IMR-90 (cell line): Measurements from ENCODE around the gene MAMLD1. TPM values are rescaled to one million over a fixed set of nuclear protein-coding genes. Genes with fewer than 3 reads are reported as not detected.

Source experiments
- ATAC-seq: fragments of 200-7000 bp; cut with Tn5 transposase; 2 replicates; pipeline ENCODE4 v1.9.1; 2020; ENCODE audit warnings: low read depth, mild to moderate bottlenecking, moderate library complexity
- BruUV-seq: library from RNA; stranded (reverse); fragments of 400-500 nt; replicated peaks from 2 replicates; lab custom pipeline; 2021; lab: Mats Ljungman, UMichigan
- CTCF ChIA-PET: fragments of 300-600 bp; formaldehyde crosslinking; extraction: SDS; loops from one replicate; lab custom pipeline; 2021; ENCODE audit warnings: antibody characterized with exemption; lab: Yijun Ruan, JAX
- POLR2A ChIA-PET: fragments of 300-600 bp; sonication (Branson Sonifier 250); formaldehyde crosslinking; loops from one replicate; lab custom pipeline; 2022; ENCODE audit warnings: antibody characterized with exemption; ENCODE audit not compliant: unreplicated experiment; lab: Charles Lee
- DNase-seq: peaks from one replicate; pipeline ENCODE4 v3.0.0; 2013
- H2AFZ ChIP-seq: replicated peaks from 2 replicates; pipeline ENCODE3; 2013; ENCODE audit warnings: low read length, mild to moderate bottlenecking; ENCODE audit not compliant: poor library complexity
- H2AK5ac ChIP-seq: 2 replicates; pipeline ENCODE4 v1.6.1; 2013; ENCODE audit warnings: low read depth, low read length, inconsistent platforms
- H2AK9ac ChIP-seq: replicated peaks from 2 replicates; pipeline ENCODE3; 2013; ENCODE audit warnings: mild to moderate bottlenecking, low read depth, low read length, moderate library complexity; ENCODE audit not compliant: poor library complexity
- H2BK120ac ChIP-seq: 2 replicates; pipeline ENCODE4 v1.6.1; 2013; ENCODE audit warnings: low read depth, low read length, inconsistent platforms
- H2BK15ac ChIP-seq: 3 replicates; pipeline ENCODE4 v1.6.1; 2013; ENCODE audit warnings: low read depth, low read length, inconsistent platforms
- H2BK20ac ChIP-seq: 2 replicates; pipeline ENCODE4 v1.6.1; 2013; ENCODE audit warnings: low read depth, mild to moderate bottlenecking, inconsistent platforms, low read length, moderate library complexity
- H2BK5ac ChIP-seq: 2 replicates; pipeline ENCODE4 v1.6.1; 2013; ENCODE audit warnings: mild to moderate bottlenecking, low read depth, low read length, inconsistent platforms; ENCODE audit not compliant: poor library complexity, severe bottlenecking
- H3K14ac ChIP-seq: replicated peaks from 2 replicates; pipeline ENCODE4 v1.6.1; 2013; ENCODE audit warnings: low read depth, low read length, inconsistent platforms
- H3K18ac ChIP-seq: 2 replicates; pipeline ENCODE4 v1.6.1; 2013; ENCODE audit warnings: low read depth, low read length, control low read depth
- H3K23ac ChIP-seq: 2 replicates; pipeline ENCODE4 v1.6.1; 2013; ENCODE audit warnings: low read depth, low read length, inconsistent platforms
- H3K27ac ChIP-seq: 2 replicates; pipeline ENCODE4 v1.5.1; 2013; ENCODE audit warnings: mild to moderate bottlenecking, control low read depth, low read length; ENCODE audit not compliant: insufficient read depth
- H3K27me3 ChIP-seq: 2 replicates; pipeline ENCODE4 v1.6.1; 2013; ENCODE audit warnings: low read length; ENCODE audit not compliant: control insufficient read depth, insufficient read depth
- H3K36me3 ChIP-seq: 2 replicates; pipeline ENCODE4 v1.6.1; 2013; ENCODE audit warnings: low read length, mixed read lengths; ENCODE audit not compliant: control insufficient read depth, insufficient read depth
- H3K4ac ChIP-seq: 2 replicates; pipeline ENCODE4 v1.6.1; 2013; ENCODE audit warnings: low read depth, low read length, inconsistent platforms
- H3K4me1 ChIP-seq: 2 replicates; pipeline ENCODE4 v1.6.1; 2013; ENCODE audit warnings: low read length, mixed read lengths; ENCODE audit not compliant: control insufficient read depth, insufficient read depth
- H3K4me2 ChIP-seq: 2 replicates; pipeline ENCODE4 v1.6.1; 2013; ENCODE audit warnings: low read depth, mild to moderate bottlenecking, control low read depth, low read length, moderate library complexity
- H3K4me3 ChIP-seq: 2 replicates; pipeline ENCODE4 v1.5.1; 2013; ENCODE audit warnings: low read depth, mild to moderate bottlenecking, control low read depth, low read length, moderate library complexity; ENCODE audit not compliant: insufficient read depth
- H3K56ac ChIP-seq: 2 replicates; pipeline ENCODE4 v1.6.1; 2013; ENCODE audit warnings: low read length, inconsistent platforms; ENCODE audit not compliant: insufficient read depth; ENCODE audit errors: extremely low read depth
- H3K79me1 ChIP-seq, 2 experiments: 2 replicates each; pipeline ENCODE4 v1.6.1; 2013; ENCODE audit warnings: low read length in 2 of 2, inconsistent platforms in 1 of 2, low read depth in 1 of 2
- H3K9ac ChIP-seq: 2 replicates; pipeline ENCODE4 v1.6.1; 2013; ENCODE audit warnings: low read depth, low read length, control low read depth
- H3K9me1 ChIP-seq: 2 replicates; pipeline ENCODE4 v1.6.1; 2013; ENCODE audit warnings: low read length, inconsistent platforms; ENCODE audit not compliant: insufficient read depth
- H3K9me3 ChIP-seq: 2 replicates; pipeline ENCODE4 v1.6.1; 2013; ENCODE audit warnings: low read length; ENCODE audit not compliant: control insufficient read depth, insufficient read depth
- H4K20me1 ChIP-seq: 2 replicates; pipeline ENCODE4 v1.6.1; 2013; ENCODE audit warnings: low read length, inconsistent platforms; ENCODE audit not compliant: insufficient read depth
- H4K5ac ChIP-seq: 2 replicates; pipeline ENCODE4 v1.6.1; 2013; ENCODE audit warnings: mild to moderate bottlenecking, low read depth, low read length, control low read depth
- H4K8ac ChIP-seq, 2 experiments: 2 replicates each; pipeline ENCODE4 v1.6.1; 2013; ENCODE audit warnings: low read depth in 2 of 2, low read length in 2 of 2, control low read depth in 1 of 2, inconsistent platforms in 1 of 2
- H4K91ac ChIP-seq: 2 replicates; pipeline ENCODE4 v1.6.1; 2013; ENCODE audit warnings: low read depth, low read length, inconsistent platforms; ENCODE audit not compliant: insufficient read depth
- CHD1 ChIP-seq: IDR thresholded peaks from 2 replicates; pipeline ENCODE4 v1.6.1; 2012; ENCODE audit warnings: low read depth, low read length, improper control_type of control experiment
- CTCF ChIP-seq: conservative IDR thresholded peaks from 2 replicates; pipeline ENCODE4 v1.5.1; 2012; ENCODE audit warnings: mild to moderate bottlenecking, low read depth, low read length, improper control_type of control experiment
- FOS ChIP-seq: fragments of 150-350 bp; IDR thresholded peaks from 2 replicates; pipeline ENCODE4 v1.6.1; 2016; ENCODE audit warnings: low read depth, low read length
- MAFK ChIP-seq: IDR thresholded peaks from 2 replicates; pipeline ENCODE4 v1.6.1; 2012; ENCODE audit warnings: low read depth, low read length, improper control_type of control experiment
- MAZ ChIP-seq: IDR thresholded peaks from 2 replicates; pipeline ENCODE4 v1.6.1; 2012; ENCODE audit warnings: low read depth, mild to moderate bottlenecking, low read length, improper control_type of control experiment, moderate library complexity, borderline replicate concordance
- MXI1 ChIP-seq: IDR thresholded peaks from 2 replicates; pipeline ENCODE4 v1.6.1; 2012; ENCODE audit warnings: low read depth, mild to moderate bottlenecking, low read length, moderate library complexity, borderline replicate concordance
- NFE2L2 ChIP-seq: fragments of 150-350 bp; IDR thresholded peaks from 2 replicates; pipeline ENCODE4 v1.6.1; 2016; ENCODE audit warnings: low read depth, mild to moderate bottlenecking, low read length
- POLR2A ChIP-seq: IDR thresholded peaks from 2 replicates; pipeline ENCODE4 v1.6.1; 2012; ENCODE audit warnings: mild to moderate bottlenecking, low read depth, low read length
- RFX5 ChIP-seq: IDR thresholded peaks from 2 replicates; pipeline ENCODE4 v1.8.0; 2012; ENCODE audit warnings: low read depth, mild to moderate bottlenecking, low read length, moderate library complexity
- USF2 ChIP-seq: fragments of 150-350 bp; IDR thresholded peaks from 2 replicates; pipeline ENCODE4 v1.6.1; 2017; ENCODE audit warnings: mild to moderate bottlenecking, antibody characterized with exemption, low read length, low read depth
- WGBS, 2 experiments: methylation state at CpG; one replicate each; pipeline versions ENCODE4 v1.1.5 to v1.1.7; 2013; ENCODE audit warnings: missing lambda C conversion rate in 2 of 2; ENCODE audit not compliant: insufficient read length in 1 of 2; ENCODE audit errors: extremely low coverage in 2 of 2; 5-methylcytosine and 5-hydroxymethylcytosine counted together
- dilution Hi-C: fragments of 300-500 bp; cut with HindIII; formaldehyde crosslinking; loops from one replicate; pipeline ENCODE4 v1.14.3; 2018; ENCODE audit warnings: low sequenced_read_pairs; ENCODE audit not compliant: unreplicated experiment
- in situ Hi-C: fragments of 300-500 bp; cut with MboI; formaldehyde crosslinking; loops from 3 replicates; pipeline ENCODE4 v1.14.3; 2019; ENCODE audit warnings: low sequenced_read_pairs, inconsistent platforms, mixed read lengths
- intact Hi-C: fragments of 100-400 bp; cut with micrococcal nuclease; formaldehyde crosslinking; loops from 2 replicates; pipeline ENCODE4 v1.10.0; 2022
- polyA plus RNA-seq, 3 experiments: library from polyadenylated mRNA; depleted of rRNA; stranded (reverse); fragments of >200 nt; gene quantifications; 2 replicates each; pipeline ENCODE4 v1.2.3, GENCODE V29; 2012; ENCODE audit warnings: low replicate concordance in 1 of 3
- total RNA-seq: library from RNA; depleted of rRNA; stranded (reverse); fragments of >200 nt; gene quantifications from 2 replicates; pipeline ENCODE4 v1.2.3, GENCODE V29; 2012

Gene MAMLD1
- total and polyA plus RNA-seq, 2 of the 4 experiments (the other 2 are of a cell fraction), result 1.4 to 11.0 TPM

DNA sequence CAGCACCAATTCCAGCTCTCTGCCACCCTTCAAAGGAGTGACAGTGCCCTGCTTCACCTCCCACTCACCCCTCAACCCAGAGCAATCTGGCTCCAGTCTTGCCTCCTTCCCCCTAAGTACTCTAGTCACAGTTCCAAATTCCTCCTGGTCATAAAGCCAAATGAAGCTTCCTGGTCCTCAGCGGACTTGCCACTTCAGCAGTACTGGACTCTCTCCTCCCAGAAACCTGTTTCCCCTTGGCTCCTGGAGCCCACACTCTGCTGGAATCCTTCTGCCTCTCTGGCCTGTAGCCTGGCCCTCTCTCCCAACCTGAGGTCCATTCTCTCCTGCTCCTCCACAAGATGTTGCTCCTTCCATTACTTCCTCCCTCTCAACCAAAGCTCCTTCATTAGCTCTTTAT, 152.7 kb downstream of the MAMLD1 start:
- H3K4me3 ChIP-seq, result no peak overlapping the region
- H3K4me2 ChIP-seq, result no peak overlapping the region
- H3K27me3 ChIP-seq, result no peaks in the 10 kb centered on the region
- CTCF ChIA-PET, result no interaction called here
- no peaks in the 10 kb centered on the region for H4K20me1 ChIP-seq
- no peaks in the 10 kb centered on the region for H3K79me1 ChIP-seq
- H2BK120ac ChIP-seq, result no peak overlapping the region
- no peak overlapping the region for H3K4ac ChIP-seq
- BruUV-seq, result no TSS peak
- H2AK5ac ChIP-seq, result no peak overlapping the region
- in situ Hi-C loops, result no loop called here
- no peak overlapping the region for H4K8ac ChIP-seq
- H3K9me1 ChIP-seq, result no peaks in the 10 kb centered on the region; the same call in 1 of the 2 replicates
- no peak overlapping the region for H4K5ac ChIP-seq
- DNase-seq, result no peak
- H3K36me3 ChIP-seq, result peaks cover 2% of the 10 kb centered on the region; the same call in 1 of the 2 replicates
- no CpG with 5 or more reads among the region's 1 CpG for WGBS, 2 experiments
- H2BK20ac ChIP-seq, result no peak overlapping the region
- TF ChIP-seq CHD1, result no peak
- TF ChIP-seq MAZ, result no peak
- TF ChIP-seq FOS, result no peak
- TF ChIP-seq MAFK, result no peak
- no peak for TF ChIP-seq POLR2A
- TF ChIP-seq NFE2L2, result no peak
- TF ChIP-seq CTCF, result no peak
- no peak for TF ChIP-seq MXI1
- no peak for TF ChIP-seq USF2
- TF ChIP-seq RFX5, result no peak
- ATAC-seq, result no peak
- H3K27ac ChIP-seq, result no peak overlapping the region
- H2AFZ ChIP-seq, result no peak overlapping the region
- H3K9ac ChIP-seq, result no peak overlapping the region
- POLR2A ChIA-PET, result no interaction called here
- H2AK9ac ChIP-seq, result no peak overlapping the region
- H3K14ac ChIP-seq, result no peak overlapping the region
- H3K23ac ChIP-seq, result no peak overlapping the region
- H2BK5ac ChIP-seq, result no peak overlapping the region
- no peaks in the 10 kb centered on the region for H3K4me1 ChIP-seq
- no peak overlapping the region for H3K56ac ChIP-seq
- intact Hi-C loops, result no loop called here
- no peak overlapping the region for H3K18ac ChIP-seq
- no peak overlapping the region for H2BK15ac ChIP-seq
- no peaks in the 10 kb centered on the region for H3K9me3 ChIP-seq
- dilution Hi-C loops, result no loop called here
- no peak overlapping the region for H4K91ac ChIP-seq
